Measurements from ENCODE around the gene SLC4A8. TPM values are rescaled to one million over a fixed set of nuclear protein-coding genes. Genes with fewer than 3 reads are reported as not detected.

The SLC4A8 gene
- total and polyA plus RNA-seq, 8 donors: 0.29 to 9.7 (median 0.97) TPM

- no peaks in the 10 kb centered on the region for H3K36me3 ChIP-seq
- no peaks in the 10 kb centered on the region for H3K9me3 ChIP-seq
- 62 to 80% (median 70%) methylated on average over 4 of the region's 4 CpGs for WGBS, 5 donors
- intact Hi-C loops (cut with DNase I; ENCODE audit: low total_unique reads): no loop called here
- no peak for TF ChIP-seq EP300 (IDR thresholded peaks at IDR 0.05)
- no peak for TF ChIP-seq POLR2AphosphoS5 (IDR thresholded peaks at IDR 0.05)
- TF ChIP-seq POLR2A (IDR thresholded peaks at IDR 0.05): no peak
- TF ChIP-seq, protein P1, sequence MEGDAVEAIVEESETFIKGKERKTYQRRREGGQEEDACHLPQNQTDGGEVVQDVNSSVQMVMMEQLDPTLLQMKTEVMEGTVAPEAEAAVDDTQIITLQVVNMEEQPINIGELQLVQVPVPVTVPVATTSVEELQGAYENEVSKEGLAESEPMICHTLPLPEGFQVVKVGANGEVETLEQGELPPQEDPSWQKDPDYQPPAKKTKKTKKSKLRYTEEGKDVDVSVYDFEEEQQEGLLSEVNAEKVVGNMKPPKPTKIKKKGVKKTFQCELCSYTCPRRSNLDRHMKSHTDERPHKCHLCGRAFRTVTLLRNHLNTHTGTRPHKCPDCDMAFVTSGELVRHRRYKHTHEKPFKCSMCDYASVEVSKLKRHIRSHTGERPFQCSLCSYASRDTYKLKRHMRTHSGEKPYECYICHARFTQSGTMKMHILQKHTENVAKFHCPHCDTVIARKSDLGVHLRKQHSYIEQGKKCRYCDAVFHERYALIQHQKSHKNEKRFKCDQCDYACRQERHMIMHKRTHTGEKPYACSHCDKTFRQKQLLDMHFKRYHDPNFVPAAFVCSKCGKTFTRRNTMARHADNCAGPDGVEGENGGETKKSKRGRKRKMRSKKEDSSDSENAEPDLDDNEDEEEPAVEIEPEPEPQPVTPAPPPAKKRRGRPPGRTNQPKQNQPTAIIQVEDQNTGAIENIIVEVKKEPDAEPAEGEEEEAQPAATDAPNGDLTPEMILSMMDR (IDR thresholded peaks at IDR 0.05): no peak
- H3K27ac ChIP-seq: no peak overlapping the region
- no peak for DNase-seq
- H3K27me3 ChIP-seq: no peaks in the 10 kb centered on the region
- no peak overlapping the region for H3K4me3 ChIP-seq
- H3K4me1 ChIP-seq: no peaks in the 10 kb centered on the region
Observed at GRCh38 chr12:51442324-51442723, 17.7 kb downstream of the SLC4A8 start.

DNA sequence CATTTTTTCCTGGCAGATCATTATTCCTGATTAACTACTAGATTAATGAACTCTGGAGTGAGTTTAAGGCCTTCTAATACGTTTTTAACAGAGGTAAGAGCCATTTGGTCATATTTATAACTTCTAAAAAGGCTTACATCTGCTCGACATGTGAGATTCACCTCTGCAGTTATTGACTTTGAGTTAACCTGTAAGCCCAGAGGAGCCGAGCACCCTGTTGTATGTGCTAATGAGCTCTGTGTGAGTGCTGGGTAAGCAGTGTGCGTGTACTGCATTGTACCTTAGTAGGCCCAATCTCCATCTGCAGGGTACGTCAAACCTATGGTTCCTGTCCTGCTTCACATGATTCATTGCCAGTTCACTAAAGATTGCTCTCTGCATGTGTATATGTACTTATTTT lies 18.9 kb downstream of the SLC4A8 start:
- Histone ChIP-seq H3K36me3 (no peaks in the 10 kb centered on the region), H3K9me3 (no peaks in the 10 kb centered on the region), H3K4me1 (no peaks in the 10 kb centered on the region), H3K27ac (no peak overlapping the region), H3K4me3 (no peak overlapping the region), H3K27me3 (no peaks in the 10 kb centered on the region)
- intact Hi-C loops (cut with DNase I; ENCODE audit: low total_unique reads): no loop called here
- peak in 1 of 2 donors; percentile 34 for DNase-seq
- 84 to 89% (median 87%) methylated on average over 5 of the region's 5 CpGs for WGBS, 5 donors
- no peak for TF ChIP-seq POLR2AphosphoS5 (IDR thresholded peaks at IDR 0.05)

- H3K4me3 ChIP-seq: no peak overlapping the region
- H3K36me3 ChIP-seq: no peaks in the 10 kb centered on the region
- intact Hi-C loops (cut with DNase I; ENCODE audit: low total_unique reads): no loop called here
- no peak overlapping the region for H3K27ac ChIP-seq
- no peaks in the 10 kb centered on the region for H3K9me3 ChIP-seq
- WGBS, 5 donors: 79 to 92% (median 83%) methylated on average over 3 of the region's 3 CpGs
- no peak for DNase-seq
- no peak for TF ChIP-seq POLR2AphosphoS5 (IDR thresholded peaks at IDR 0.05)
- TF ChIP-seq, protein P1 (IDR thresholded peaks at IDR 0.05): no peak
- TF ChIP-seq POLR2A (IDR thresholded peaks at IDR 0.05): no peak
- TF ChIP-seq EP300 (IDR thresholded peaks at IDR 0.05): no peak
- H3K27me3 ChIP-seq: no peaks in the 10 kb centered on the region
- H3K4me1 ChIP-seq: peaks cover 0 to 5% (median 0%) of the 10 kb centered on the region in 4 donors
Observed at GRCh38 chr12:51448618-51449256, 24.1 kb downstream of the SLC4A8 start.

GRCh38 chr12:51449580-51450246 lies 25.1 kb downstream of the SLC4A8 start:
- no peak overlapping the region for H3K4me3 ChIP-seq
- WGBS, 5 donors: 77 to 83% (median 78%) methylated on average over 3 of the region's 3 CpGs
- no peaks in the 10 kb centered on the region for H3K9me3 ChIP-seq
- H3K27me3 ChIP-seq: no peaks in the 10 kb centered on the region
- peaks cover 0 to 5% (median 0%) of the 10 kb centered on the region in 4 donors for H3K4me1 ChIP-seq
- no peaks in the 10 kb centered on the region for H3K36me3 ChIP-seq
- DNase-seq: no peak
- TF ChIP-seq EP300 (IDR thresholded peaks at IDR 0.05) (no peak), POLR2AphosphoS5 (IDR thresholded peaks at IDR 0.05) (no peak), POLR2A (IDR thresholded peaks at IDR 0.05) (no peak)
- TF ChIP-seq, protein P1 (IDR thresholded peaks at IDR 0.05): no peak
- intact Hi-C loops (cut with DNase I; ENCODE audit: low total_unique reads): no loop called here
- H3K27ac ChIP-seq: no peak overlapping the region

DNA sequence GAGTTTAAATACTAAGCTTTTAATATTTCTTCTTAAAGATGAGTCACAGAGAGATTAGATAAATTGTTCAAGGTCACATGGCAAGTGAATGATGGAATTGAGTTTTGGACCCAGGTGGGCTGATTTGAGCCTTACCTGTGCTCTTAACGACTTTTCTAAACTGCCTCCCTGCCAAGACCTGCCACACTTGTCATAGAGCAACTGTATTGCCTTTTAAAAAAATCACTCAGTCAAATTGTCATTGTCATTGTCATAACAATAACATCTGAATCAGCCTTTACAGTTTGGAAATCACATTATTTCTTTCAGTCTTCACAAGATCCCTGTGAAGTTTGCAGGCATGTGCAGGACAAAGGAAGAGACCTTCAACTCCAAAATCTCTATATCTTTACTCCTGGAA lies 25.7 kb downstream of the SLC4A8 start:
- Histone ChIP-seq H3K4me1 (peaks cover 0 to 5% (median 0%) of the 10 kb centered on the region in 4 donors), H3K27me3 (no peaks in the 10 kb centered on the region), H3K27ac (no peak overlapping the region), H3K4me3 (no peak overlapping the region), H3K36me3 (no peaks in the 10 kb centered on the region), H3K9me3 (no peaks in the 10 kb centered on the region)
- TF ChIP-seq POLR2A (IDR thresholded peaks at IDR 0.05) (no peak), POLR2AphosphoS5 (IDR thresholded peaks at IDR 0.05) (no peak), EP300 (IDR thresholded peaks at IDR 0.05) (no peak)
- TF ChIP-seq, protein P1 (IDR thresholded peaks at IDR 0.05): no peak
- DNase-seq: no peak
- 70 to 93% (median 77%) methylated on average over 1 of the region's 1 CpG for WGBS, 5 donors
- intact Hi-C loops (cut with DNase I; ENCODE audit: low total_unique reads): no loop called here
